Right ventricle myocardium superior (tissue), 1 donor: Measurements from ENCODE around the gene DPP4. TPM values are rescaled to one million over a fixed set of nuclear protein-coding genes. Genes with fewer than 3 reads are reported as not detected.

Source experiments
- ATAC-seq: fragments of 200-7000 bp; cut with Tn5 transposase; one replicate; pipeline ENCODE4 v1.9.1; 2020; ENCODE audit warnings: mild to moderate bottlenecking; ENCODE audit not compliant: poor library complexity
- DNase-seq: peaks from one replicate; pipeline ENCODE4 v3.0.0-alpha.2; 2020
- intact Hi-C: fragments of 100-400 bp; cut with DNase I; formaldehyde crosslinking; loops from one replicate; pipeline ENCODE4 v1.11.2; 2022
- total RNA-seq: library from RNA; stranded (reverse); fragmentation: NEBNext Ultra II Directional; extraction: Animal tissue kit (Norgen Biotek cat#: 25700); gene quantifications from one replicate; pipeline ENCODE4 v1.2.1, GENCODE V29; 2021
- donor health status: DM: no; HTN: yes; CAD: no; lungs with severe emphysema.

Gene DPP4
- total RNA-seq, 1 donor from 2014 or later: 3.8 TPM

- no peak for DNase-seq
- intact Hi-C loops: no loop called here
- no peak for ATAC-seq
These were observed 43.4 kb downstream of the DPP4 start for GRCh38 chr2:162030363-162031190.

- peak; percentile 55 for ATAC-seq
- DNase-seq: peak; percentile 54
- intact Hi-C loops: no loop called here
These were observed 44.6 kb downstream of the DPP4 start for GRCh38 chr2:162029287-162029901.

- intact Hi-C loops: no loop called here
- no peak for ATAC-seq
- DNase-seq: no peak
These were observed 45.5 kb downstream of the DPP4 start for GRCh38 chr2:162028511-162028910.

GRCh38 chr2:162025121-162025911 lies 48.7 kb downstream of the DPP4 start:
- intact Hi-C loops: no loop called here
- ATAC-seq (no peak), DNase-seq (no peak)

GRCh38 chr2:162022290-162022945 lies 51.6 kb downstream of the DPP4 start:
- DNase-seq (no peak), ATAC-seq (peak; percentile 92)
- intact Hi-C loops: no loop called here

- ATAC-seq: no peak
- intact Hi-C loops: no loop called here
- no peak for DNase-seq
These were observed 52.4 kb downstream of the DPP4 start for GRCh38 chr2:162021516-162022058.

GRCh38 chr2:162018530-162018929 lies 55.5 kb downstream of the DPP4 start:
- DNase-seq (no peak), ATAC-seq (no peak)
- intact Hi-C loops: no loop called here

GRCh38 chr2:162017233-162017632 lies 56.8 kb downstream of the DPP4 start:
- DNase-seq: no peak
- no peak for ATAC-seq
- intact Hi-C loops: no loop called here

GRCh38 chr2:162016080-162016479 lies 57.9 kb downstream of the DPP4 start:
- ATAC-seq (no peak), DNase-seq (no peak)
- intact Hi-C loops: no loop called here

- DNase-seq: no peak
- intact Hi-C loops: no loop called here
- no peak for ATAC-seq
These were observed 59.3 kb downstream of the DPP4 start for GRCh38 chr2:162014751-162015150.

- DNase-seq (no peak), ATAC-seq (peak; percentile 53)
- intact Hi-C loops: no loop called here
These were observed 60.2 kb downstream of the DPP4 start for GRCh38 chr2:162013514-162014475.

GRCh38 chr2:162012565-162013058 lies 61.4 kb downstream of the DPP4 start:
- intact Hi-C loops: no loop called here
- no peak for DNase-seq
- ATAC-seq: no peak

GRCh38 chr2:162011706-162012564 lies 62.1 kb downstream of the DPP4 start:
- DNase-seq (no peak), ATAC-seq (no peak)
- intact Hi-C loops: no loop called here

- DNase-seq: no peak
- ATAC-seq: no peak
- intact Hi-C loops: no loop called here
These were observed 64.5 kb downstream of the DPP4 start for GRCh38 chr2:162009543-162009942.

GRCh38 chr2:162007447-162008040 lies 66.5 kb downstream of the DPP4 start:
- intact Hi-C loops: loop anchor here (2.0 kb wide), 1 partner anchor 117 kb away; no protein-coding TSS in a partner anchor
- DNase-seq (no peak), ATAC-seq (no peak)

GRCh38 chr2:162006337-162006736 lies 67.7 kb downstream of the DPP4 start:
- DNase-seq (no peak), ATAC-seq (no peak)
- intact Hi-C loops: loop anchor here (2.0 kb wide), 1 partner anchor 118 kb away; no protein-coding TSS in a partner anchor
